ENCODE measurements around the gene FARP1. TPM values are rescaled to one million over a fixed set of nuclear protein-coding genes. Genes with fewer than 3 reads are reported as not detected.

Gene FARP1
- total RNA-seq, 1 donor, result 125 TPM

DNA sequence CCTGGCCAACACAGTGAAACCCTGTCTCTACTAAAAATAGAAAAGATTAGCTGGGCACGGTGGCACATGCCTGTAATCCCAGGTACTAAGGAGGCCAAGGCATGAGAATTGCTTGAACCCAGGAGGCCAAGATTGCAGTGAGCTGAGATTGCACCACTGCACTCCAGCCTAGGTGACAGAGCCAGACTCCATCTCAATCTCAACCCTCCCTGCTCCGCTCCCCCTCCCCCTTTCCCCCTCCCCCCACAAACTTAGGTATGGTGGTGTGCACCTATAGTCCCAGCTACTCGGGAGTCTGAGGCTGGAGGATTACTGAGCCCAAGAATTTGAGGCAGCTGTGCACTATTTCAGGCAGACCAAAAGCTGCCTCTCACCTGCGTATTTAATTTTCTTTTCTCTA is 55.8 kb downstream of the FARP1 start:
- no peak overlapping the region for H3K4me3 ChIP-seq (ENCODE audit: low read depth, low read length)
- no peak for DNase-seq (ENCODE audit: low read depth)
- TF ChIP-seq, protein P1, sequence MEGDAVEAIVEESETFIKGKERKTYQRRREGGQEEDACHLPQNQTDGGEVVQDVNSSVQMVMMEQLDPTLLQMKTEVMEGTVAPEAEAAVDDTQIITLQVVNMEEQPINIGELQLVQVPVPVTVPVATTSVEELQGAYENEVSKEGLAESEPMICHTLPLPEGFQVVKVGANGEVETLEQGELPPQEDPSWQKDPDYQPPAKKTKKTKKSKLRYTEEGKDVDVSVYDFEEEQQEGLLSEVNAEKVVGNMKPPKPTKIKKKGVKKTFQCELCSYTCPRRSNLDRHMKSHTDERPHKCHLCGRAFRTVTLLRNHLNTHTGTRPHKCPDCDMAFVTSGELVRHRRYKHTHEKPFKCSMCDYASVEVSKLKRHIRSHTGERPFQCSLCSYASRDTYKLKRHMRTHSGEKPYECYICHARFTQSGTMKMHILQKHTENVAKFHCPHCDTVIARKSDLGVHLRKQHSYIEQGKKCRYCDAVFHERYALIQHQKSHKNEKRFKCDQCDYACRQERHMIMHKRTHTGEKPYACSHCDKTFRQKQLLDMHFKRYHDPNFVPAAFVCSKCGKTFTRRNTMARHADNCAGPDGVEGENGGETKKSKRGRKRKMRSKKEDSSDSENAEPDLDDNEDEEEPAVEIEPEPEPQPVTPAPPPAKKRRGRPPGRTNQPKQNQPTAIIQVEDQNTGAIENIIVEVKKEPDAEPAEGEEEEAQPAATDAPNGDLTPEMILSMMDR (IDR thresholded peaks at IDR 0.05; ENCODE audit: insufficient read depth, low read depth, low read length), result no peak

DNA sequence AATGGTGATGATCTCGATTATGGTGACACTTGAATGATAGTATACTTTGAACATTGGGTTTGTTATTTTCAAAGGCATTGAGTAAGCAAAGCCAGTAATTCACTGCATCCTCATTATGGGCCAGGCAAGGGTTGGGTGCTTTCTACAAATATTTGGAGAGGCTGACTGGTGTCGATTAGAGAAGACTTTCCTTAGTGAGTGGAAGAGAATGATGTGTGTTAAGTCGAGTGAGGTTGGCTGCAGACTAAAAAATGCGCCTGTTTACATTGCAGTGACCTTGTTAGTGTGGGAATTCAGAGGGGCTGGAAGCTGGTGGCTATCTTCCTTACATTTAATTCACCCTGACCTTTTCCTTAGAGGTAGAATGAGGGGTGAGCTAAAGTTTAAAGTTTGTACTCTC is 56.6 kb downstream of the FARP1 start:
- no peak overlapping the region for H3K4me3 ChIP-seq (ENCODE audit: low read depth, low read length)
- peak; percentile 54 for DNase-seq (ENCODE audit: low read depth)
- TF ChIP-seq, protein P1 (IDR thresholded peaks at IDR 0.05; ENCODE audit: insufficient read depth, low read depth, low read length), result no peak

DNA sequence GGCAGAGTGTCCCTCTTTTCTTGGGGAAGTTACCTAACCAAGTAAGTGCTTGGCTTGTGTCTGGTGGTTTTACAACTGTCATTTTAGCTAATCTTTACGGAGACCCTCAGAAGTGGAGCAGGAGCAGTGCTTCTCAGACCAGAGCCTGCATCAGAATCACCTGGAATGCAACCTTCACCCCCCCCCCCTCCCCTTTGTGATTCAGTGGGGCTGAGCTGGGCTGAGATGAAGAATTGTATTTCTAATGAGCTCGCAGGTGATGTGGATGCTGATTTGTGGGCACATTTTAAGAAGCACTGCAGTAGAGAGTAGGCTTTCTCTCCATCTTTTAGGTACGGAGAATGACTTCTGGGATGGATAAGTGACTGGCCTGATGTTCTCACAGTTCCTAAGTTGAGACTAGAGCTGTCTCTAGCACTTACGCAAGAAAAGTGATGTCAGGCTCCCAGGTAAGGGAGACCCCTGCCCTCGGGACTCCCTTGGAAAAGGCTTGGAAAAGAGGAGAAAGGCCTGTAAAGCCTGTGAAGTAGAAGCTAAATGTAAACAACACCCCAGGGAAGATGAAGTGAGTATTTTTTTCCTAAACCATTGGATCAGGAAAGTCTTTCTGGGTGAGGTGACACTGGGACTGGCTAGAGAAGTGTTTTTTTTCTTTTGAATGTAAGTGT is 57.5 kb downstream of the FARP1 start:
- DNase-seq (ENCODE audit: low read depth), result no peak
- no peak overlapping the region for H3K4me3 ChIP-seq (ENCODE audit: low read depth, low read length)
- TF ChIP-seq, protein P1 (IDR thresholded peaks at IDR 0.05; ENCODE audit: insufficient read depth, low read depth, low read length), result no peak

DNA sequence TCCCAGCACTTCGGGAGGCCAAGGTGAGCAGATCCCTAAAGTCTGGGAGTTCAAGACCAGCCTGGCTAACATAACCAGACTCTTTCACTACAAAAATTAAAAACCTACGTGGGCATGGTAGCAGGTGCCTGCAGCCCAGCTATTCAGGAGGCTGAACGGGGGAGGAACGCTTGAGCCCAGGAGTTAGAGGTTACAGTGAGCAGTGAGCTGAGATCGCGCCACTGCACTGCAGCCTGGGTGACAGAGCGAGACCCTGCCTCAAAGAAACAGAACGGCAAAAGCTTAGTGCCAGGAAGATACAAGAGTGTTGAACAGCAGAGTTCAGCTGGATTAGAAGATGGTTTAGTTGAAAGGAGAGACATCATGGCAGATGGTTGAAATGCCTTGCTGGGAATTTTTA is 58.3 kb downstream of the FARP1 start:
- TF ChIP-seq, protein P1 (IDR thresholded peaks at IDR 0.05; ENCODE audit: insufficient read depth, low read depth, low read length), result no peak
- no peak for DNase-seq (ENCODE audit: low read depth)
- no peak overlapping the region for H3K4me3 ChIP-seq (ENCODE audit: low read depth, low read length)

DNA sequence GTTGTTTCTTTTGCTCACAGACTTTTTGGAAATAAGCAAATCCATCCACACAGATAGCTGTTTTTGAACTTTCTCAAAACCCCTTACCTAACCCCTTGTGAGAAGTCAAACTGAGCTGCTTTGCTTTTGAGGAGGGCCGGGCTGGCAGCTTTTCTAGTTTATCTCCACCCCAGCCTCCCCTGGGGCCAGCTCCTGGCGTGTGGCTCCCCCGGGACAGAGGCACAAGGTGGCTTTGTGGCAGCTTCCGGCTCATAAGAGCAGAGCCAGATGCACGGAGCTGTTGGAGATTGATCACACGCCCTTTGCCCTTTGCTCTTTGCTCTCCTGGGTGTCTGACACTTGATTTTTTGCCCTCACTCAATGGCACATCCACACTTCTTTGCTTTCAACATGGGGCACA is 59.1 kb downstream of the FARP1 start:
- TF ChIP-seq, protein P1 (IDR thresholded peaks at IDR 0.05; ENCODE audit: insufficient read depth, low read depth, low read length), result no peak
- no peak overlapping the region for H3K4me3 ChIP-seq (ENCODE audit: low read depth, low read length)
- DNase-seq (ENCODE audit: low read depth), result no peak

DNA sequence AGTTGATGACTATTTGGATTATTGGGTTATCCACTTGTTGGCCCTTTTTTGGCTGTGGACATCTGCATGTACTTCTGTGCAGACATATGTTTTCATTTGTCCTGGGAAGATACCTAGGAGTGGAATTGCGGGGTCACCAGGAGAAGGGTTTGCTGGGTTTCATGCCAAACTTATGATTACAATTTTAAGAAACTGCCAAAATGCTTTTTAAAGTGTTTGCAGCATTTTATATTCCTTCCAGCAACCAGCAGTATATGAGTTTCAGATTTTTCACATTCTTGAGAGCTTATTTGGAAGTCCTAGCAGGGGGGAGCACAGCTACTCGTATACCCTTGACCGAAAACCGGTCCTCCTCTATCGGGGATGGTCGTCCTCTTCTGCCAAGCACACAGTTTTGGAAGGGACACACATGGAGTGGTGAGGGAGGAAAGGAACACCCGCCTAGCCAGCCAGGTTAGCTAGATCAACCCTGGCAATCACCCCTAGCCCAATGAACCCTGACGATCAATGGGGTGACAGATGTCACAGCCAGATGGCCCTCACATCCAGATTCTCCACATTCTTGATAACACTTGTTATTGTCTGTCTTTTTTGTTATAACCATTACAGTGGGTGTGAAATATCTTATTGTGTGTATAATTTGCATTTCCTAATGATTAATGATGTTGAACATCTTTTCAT is 60.9 kb downstream of the FARP1 start:
- no peak overlapping the region for H3K4me3 ChIP-seq (ENCODE audit: low read depth, low read length)
- TF ChIP-seq, protein P1 (IDR thresholded peaks at IDR 0.05; ENCODE audit: insufficient read depth, low read depth, low read length), result no peak
- no peak for DNase-seq (ENCODE audit: low read depth)
